D341Med (cell line): ENCODE results near the gene IRF4.

ENCODE experiments used
- DNase-seq: peaks from one replicate; pipeline ENCODE4 v3.0.0; 2012; ENCODE audit warnings: low spot score

Gene IRF4

DNA sequence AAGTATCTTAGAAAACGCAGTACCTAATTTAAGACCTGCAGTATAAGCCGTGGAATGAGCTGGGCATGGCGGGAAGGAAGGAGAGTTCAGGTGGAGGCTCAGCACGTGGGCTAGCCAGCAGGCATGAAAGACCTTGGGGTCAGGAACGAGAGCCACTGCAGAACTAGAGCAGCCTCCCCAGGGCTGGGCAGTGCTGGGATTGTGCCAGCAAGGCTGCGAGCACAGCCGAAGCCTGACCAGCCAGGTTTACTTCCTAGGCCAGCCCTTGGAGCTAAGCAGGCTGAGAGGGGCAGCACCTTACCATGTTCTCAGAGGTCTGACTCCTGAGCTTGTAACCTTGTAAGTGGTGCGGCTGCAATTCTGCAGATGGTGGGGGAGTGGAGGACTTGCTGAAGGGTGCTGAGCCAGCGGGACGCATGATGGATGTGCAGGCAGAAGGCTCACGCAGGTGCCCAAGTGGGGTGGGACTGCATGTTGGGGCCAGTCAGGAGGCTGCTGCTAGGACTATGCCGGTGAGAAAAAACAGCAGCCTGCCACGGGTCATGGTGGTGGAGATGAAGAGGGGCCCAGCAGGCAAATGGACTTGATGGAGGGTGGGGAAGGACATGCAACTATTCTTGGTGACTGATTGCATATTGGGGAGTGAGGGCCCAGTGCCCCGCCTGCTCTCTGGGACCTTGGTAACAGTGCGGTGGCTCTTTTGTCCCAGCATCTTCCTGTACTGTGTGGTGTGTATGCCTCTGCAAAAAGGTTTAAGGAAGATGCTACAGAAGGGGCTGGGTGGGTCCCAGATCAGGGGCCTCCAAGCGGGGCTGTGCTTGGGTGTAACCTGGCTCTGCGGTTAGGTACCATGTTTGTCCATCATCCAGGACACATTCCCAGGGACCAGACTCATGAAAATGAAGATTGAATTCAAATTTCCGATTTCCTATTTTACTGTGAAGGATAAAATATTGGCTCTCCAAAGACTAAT lies 37.6 kb upstream of the IRF4 start:
- DNase-seq: no peak

- DNase-seq: no peak
Observed at GRCh38 chr6:354631-355280, 36.8 kb upstream of the IRF4 start.

DNA sequence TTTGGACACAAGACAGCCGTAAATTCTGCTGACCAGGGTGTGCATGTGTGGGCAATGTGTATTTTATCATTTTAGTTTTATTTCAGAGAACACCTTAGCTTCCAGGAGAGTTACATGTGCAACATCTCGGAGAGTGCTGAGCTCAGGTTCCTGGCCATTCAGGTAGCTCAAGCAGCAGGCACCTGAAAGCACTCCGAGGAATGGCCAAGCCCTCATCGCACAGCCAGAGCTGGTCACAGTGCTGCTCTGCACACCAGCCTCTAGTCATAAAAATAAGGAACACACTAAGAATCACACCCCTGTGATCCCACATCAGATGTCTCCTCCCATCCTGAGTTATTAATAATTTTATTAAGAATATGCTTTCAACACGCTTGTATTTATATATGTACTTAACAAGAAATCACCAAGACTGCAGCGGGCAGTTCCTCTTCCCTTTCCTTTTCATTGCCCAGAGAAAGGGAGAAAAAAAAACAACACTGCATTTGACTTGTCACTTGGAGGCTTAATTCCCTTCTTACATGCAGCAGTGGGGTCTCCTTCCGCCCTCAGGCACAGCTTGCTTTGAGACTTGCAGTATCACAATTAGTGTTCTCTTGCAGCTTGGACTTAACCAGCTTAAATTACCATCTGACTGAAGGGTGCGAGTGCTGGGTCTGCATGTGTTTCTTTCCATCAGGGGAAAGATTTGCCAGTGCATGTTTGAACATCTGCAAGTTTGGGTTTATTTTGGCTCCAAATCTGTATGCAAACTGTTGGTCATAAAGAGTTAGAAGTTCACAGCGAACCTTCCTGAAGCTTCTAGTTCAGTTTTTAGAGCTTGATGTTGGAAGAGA lies 36.0 kb upstream of the IRF4 start:
- no peak for DNase-seq

DNA sequence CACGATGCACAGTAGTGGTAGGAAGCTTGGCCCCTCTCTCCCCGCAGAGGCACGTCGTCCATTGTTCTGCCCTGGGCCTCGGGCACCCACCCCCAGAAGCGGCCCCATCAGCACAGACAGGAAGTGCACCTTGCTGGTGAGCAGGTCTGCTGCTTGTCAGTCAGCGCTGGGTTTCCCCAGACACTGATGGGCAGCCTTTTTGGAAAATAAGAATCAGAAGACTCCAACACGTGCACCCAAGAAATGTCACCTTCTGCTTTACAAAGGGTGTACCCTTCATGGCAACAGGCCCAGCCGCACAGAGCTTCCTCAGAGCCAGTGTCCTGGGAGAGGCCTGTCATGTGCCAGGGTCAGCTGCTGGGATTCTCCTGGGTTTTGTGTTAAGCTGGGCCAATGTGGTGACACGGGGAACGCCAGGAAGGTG lies 34.7 kb upstream of the IRF4 start:
- DNase-seq: no peak

DNA sequence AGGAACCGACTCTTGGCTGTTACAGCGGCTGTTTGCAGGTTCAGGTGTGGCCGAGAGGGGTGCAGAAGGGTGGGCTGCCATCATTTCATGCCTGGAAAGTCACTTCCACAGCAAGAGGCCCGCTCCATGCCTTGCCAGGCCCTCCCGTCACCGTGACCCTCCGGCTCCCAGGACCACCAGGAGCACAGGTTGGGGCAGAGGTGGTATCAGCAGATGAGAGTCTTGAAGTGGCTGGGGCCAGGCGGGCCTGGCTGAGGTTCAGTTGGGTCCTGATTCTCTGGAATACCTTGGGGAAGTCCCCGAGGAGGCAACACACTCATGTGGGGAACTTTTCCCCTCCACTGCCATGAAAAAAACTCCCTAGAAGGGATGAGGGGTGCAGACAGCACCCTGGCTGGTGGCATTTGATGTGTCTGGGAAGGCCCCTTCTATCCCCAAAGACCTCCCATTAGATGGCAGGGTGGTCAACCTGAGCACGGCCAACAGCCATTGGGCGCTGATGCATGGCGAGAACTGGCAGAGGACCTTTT lies 34.2 kb upstream of the IRF4 start:
- no peak for DNase-seq

DNA sequence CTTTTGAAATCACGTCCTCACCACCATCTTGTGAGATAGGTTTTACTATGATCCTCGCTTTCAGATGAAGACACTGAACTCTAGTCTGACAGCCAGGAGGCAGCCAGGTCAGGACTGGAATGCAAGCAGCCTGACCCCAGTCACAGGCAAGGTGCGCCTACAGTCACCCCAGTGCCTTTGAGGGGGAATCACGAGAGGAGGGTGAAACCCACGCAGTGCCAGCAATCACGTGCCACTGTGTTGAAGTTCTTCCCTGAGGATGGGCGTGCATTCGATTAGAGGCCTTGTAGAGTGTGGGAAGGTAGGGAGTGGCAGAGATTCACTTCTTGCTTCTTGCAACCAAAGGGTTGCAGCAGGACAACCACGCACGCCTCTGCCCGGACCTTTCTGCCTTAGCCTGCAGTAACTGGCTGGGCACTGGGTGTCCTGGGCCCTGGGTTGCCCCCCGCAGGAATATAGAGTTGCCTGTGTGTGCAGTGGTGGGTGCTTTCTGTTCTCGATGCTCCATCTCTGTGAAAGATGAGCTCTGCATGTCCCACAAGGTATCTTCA lies 33.7 kb upstream of the IRF4 start:
- DNase-seq: no peak

- DNase-seq: no peak
Observed at GRCh38 chr6:358432-358831, 33.1 kb upstream of the IRF4 start.

DNA sequence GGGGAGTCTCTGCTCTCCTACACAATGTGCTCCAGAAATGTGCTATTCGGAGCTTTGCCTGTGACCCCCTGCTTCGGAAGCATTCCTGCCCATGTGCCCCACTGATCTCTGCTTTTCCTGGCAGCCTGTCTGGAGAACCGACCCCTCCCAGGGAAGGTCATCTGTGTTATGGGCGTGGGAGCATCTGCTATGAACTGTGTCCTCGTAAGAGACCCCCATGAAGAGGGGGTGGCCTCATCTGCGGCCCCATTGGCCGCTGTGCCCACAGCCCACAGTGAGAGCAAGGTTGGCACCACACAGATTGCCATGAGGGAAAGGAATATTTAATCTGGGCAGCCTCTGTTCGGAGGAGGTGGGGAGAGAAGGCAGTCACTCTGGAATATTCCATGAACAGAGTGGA lies 32.7 kb upstream of the IRF4 start:
- no peak for DNase-seq

GRCh38 chr6:359261-360035 lies 32.1 kb upstream of the IRF4 start:
- DNase-seq: no peak

DNA sequence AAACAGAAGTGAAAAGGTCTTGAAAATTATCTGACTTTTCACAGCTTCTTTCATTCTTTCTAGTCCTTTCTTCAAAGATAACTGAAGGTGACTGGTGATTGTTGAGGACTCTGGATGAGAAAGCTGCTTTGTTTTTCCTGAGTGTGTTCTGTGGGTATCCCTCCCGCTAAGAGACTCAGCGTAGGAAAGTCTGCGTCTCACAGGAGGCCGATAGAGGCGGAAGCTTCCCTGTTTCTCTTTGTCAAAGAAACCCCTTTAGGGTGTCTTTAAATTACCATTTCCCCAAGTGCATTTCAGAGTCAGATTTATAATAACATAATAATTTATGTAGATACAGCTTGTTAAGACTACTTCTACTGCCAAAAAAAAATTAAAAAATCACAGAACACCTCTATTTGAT lies 31.2 kb upstream of the IRF4 start:
- no peak for DNase-seq

DNA sequence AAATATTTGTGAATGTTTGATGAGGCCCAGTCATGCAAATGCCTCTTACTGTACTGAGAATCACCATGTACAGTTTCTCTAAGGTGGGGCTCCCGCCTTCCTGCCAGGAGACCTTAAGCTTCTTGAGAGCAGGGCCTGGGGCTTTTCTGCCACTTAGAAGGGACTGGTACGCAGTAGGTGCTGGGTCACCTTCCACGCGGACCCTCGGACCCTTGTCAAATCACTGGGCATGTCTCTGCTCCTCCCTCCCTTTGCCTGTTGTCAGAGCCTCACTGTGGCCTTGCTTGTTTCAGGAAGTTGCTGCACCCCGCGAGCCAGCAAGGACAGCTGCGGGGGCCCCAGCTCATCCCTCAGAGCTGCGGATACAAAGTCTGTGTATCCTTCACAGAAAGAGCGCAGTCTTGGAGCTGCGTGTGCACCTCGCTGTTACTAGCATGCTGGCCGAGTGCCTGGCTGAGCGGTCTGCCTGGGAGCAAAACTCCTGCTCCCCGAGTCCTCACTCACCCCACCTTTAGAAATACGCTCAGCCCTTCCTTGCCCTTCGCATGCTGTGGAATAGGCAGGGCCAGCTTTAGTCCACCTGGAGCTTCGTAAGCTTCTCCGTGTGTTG lies 30.7 kb upstream of the IRF4 start:
- DNase-seq: no peak

GRCh38 chr6:361411-362132 lies 30.0 kb upstream of the IRF4 start:
- no peak for DNase-seq

DNA sequence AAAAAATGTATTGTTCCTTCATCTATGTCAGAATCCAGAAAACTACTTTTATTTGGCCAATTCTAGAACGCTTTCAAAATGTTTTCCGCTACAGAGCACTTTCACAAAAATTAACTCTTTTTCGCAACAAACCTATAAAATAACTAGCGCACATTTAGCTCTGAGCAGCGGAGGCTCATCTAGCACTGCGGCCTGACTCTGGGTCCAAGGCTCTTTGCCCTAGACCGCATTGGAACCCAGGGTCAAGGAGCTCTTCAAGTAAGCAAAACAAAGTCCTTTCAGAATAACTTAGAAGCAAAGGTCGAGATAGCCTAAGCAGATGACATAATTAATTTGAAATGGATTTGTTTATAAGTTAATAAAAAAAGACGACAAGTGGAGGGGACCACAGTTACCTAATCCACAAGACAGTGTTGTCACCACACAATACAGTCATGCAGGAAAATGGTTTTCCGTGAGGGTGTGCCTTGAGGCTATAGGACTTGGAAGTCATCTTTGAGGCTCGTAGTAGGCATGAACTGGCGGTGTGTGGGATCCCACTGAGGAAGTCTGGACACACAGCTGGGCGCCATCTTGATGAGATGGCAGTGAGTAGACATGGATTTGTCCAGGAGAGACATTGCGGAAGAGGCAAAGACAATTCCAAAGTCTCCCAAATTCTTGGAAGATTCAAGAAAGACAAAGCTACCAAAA lies 29.2 kb upstream of the IRF4 start:
- DNase-seq: no peak

DNA sequence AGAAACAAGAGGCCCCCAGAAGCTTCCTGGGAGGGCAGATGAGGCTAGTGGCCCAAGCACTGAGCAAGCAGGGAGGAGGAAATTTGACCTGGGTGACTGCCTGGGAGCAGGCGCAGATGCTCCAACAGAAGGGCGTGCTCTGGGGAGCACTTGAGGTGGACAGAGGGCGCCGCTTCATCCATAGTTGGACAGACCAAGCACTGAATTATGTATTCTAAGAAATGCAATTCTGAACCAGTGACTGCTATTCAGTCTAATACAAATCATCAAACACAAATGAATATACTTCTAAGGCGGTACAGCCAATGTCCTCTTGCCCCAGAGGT lies 28.7 kb upstream of the IRF4 start:
- no peak for DNase-seq

- no peak for DNase-seq
Observed at GRCh38 chr6:363291-363690, 28.3 kb upstream of the IRF4 start.

DNA sequence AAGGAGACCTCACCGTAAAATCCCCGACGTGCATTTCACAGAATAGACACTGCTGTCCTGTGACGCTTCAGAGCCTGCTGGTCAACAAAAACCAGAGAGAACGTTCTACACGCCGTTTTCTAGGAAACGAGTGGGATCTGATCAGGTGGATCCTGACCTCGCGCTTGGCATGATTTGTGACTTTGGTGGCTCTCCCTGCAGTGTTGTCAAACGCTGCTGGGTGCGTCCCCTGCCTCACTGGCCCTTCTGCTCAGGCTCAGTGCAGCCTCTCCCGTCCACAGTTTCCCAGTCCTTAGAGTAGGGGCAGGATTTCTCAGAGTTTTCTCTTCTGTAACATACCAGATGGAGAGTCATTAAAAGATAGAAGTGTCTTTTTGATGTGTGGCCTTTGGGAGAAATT lies 27.6 kb upstream of the IRF4 start:
- no peak for DNase-seq

GRCh38 chr6:364609-365540 lies 26.7 kb upstream of the IRF4 start:
- no peak for DNase-seq

DNA sequence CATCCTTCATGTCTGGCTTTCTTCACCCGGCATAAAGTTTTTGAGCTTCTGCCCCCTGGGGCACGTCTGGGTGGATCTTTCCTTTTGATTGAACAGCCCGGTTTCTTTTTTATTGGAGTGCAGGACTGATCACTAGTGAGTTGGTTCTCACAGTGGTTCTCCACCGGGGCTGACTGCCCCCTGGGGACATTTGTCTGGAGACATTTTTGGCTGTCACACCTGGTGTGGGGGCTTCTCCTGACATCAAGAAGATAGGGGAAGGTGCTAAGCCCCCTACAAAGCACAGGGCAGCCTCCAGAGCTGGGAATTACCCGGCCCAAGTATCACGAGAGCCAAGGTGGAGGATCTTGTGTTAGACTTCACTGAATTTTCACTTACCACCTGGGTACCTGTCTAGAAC lies 25.7 kb upstream of the IRF4 start:
- DNase-seq: no peak
